Parathyroid adenoma (tissue), 2 donors: Measurements from ENCODE around the gene CCBE1.

Experiments used
- H2AFZ ChIP-seq: fragments of 300-600 bp; sonication (generic); one replicate; pipeline ENCODE4 v1.7.0; 2017; ENCODE audit warnings: antibody characterized with exemption, mild to moderate bottlenecking
- H3K27ac ChIP-seq: fragments of 300-600 bp; sonication (generic); one replicate; pipeline ENCODE4 v1.7.0; 2017
- H3K27me3 ChIP-seq: fragments of 300-600 bp; sonication (generic); one replicate; pipeline ENCODE4 v1.7.0; 2017; ENCODE audit warnings: low read length; ENCODE audit not compliant: control insufficient read depth, insufficient read depth
- H3K36me3 ChIP-seq: fragments of 300-600 bp; sonication (generic); one replicate; pipeline ENCODE4 v1.7.0; 2017; ENCODE audit warnings: low read length; ENCODE audit not compliant: control insufficient read depth, insufficient read depth
- H3K4me1 ChIP-seq: fragments of 300-600 bp; sonication (generic); one replicate; pipeline ENCODE4 v1.7.0; 2017; ENCODE audit warnings: control low read depth
- H3K4me2 ChIP-seq: fragments of 300-600 bp; sonication (generic); one replicate; pipeline ENCODE4 v1.7.0; 2017; ENCODE audit warnings: low read length
- H3K4me3 ChIP-seq: fragments of 300-600 bp; sonication (generic); one replicate; pipeline ENCODE4 v1.7.0; 2017; ENCODE audit warnings: low read depth, low read length
- H3K79me2 ChIP-seq: fragments of 300-600 bp; sonication (generic); one replicate; pipeline ENCODE4 v1.7.0; 2017; ENCODE audit warnings: control low read depth
- H3K9ac ChIP-seq: fragments of 300-600 bp; sonication (generic); one replicate; pipeline ENCODE4 v1.7.0; 2017; ENCODE audit warnings: mild to moderate bottlenecking
- H3K9me3 ChIP-seq: fragments of 300-600 bp; sonication (generic); one replicate; pipeline ENCODE4 v1.7.0; 2017; ENCODE audit warnings: low read length; ENCODE audit not compliant: control insufficient read depth
- TF ChIP-seq, protein P1 (sequence below): fragments of 300-600 bp; sonication (generic); IDR thresholded peaks from one replicate; pipeline ENCODE4 v1.7.0; 2017; ENCODE audit warnings: antibody characterized with exemption, mild to moderate bottlenecking
- donor health status: primary hyperparathyroidism.

The CCBE1 gene

DNA sequence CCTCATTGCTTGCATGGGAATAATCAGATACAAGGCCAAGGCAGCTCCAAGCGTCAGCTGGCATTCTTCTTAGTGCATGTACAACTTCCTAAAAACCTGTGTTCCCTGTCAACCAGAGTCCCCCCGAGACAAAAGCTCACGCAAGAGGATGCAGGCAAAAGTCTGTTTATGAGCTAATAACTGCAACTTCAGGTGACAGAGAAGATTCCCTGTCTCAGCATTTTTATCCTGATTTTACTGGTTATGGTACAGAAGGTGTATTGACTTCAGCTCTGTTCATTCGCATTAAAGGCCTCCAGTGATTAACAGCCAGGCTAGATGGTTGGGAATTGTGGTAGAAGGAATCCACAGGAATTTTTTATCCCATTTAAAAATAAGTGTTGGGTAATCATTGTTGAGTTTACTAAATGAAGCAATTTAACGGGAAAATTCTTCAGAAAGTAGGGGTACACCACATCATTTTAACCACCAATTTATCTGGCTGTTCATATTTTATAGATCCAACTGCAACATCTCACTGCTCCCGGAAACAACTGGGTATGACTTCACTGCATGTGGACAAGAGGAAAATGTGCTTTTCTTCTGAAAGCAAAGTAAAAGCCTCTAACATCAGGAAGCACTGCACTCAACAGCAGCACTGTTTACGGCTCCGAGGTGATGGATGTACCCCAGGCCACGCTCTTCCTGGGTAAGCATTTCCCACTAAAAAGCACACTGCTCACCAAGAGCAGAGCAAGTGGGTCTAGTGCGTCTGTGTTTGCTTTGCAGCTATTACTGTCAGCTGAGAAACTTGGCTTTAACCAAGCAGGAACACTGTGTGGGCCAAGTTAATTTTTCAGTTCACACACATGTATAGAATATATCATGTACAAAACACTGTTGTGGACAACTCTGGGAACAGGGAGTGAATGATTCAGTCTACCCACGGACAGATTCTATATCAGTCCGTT, 31.9 kb downstream of the CCBE1 start:
- no peak overlapping the region for H3K4me3 ChIP-seq
- H3K4me1 ChIP-seq: no peaks in the 10 kb centered on the region
- H3K27ac ChIP-seq: no peak overlapping the region

DNA sequence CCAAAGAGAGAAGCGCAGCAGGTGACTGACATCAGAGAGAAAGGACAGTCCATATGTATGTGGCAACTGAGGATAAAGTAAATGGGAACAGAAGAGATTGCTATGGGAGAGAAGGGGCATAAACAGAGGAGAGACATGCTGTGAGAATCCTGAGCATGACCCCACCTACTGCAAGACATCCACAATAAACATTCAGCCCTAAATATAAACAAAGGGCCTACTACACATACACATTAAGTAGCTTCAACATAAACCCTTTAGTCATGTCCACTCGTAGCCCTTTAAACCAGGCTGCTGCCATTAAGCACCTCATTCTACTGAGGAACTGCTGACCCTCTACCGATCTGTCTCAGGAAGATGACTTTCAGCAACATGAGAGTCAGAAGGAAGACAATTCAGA, 32.9 kb downstream of the CCBE1 start:
- Histone ChIP-seq H3K27ac (no peak overlapping the region), H2AFZ (no peak overlapping the region), H3K27me3 (no peaks in the 10 kb centered on the region), H3K36me3 (no peaks in the 10 kb centered on the region), H3K4me1 (no peaks in the 10 kb centered on the region), H3K4me3 (no peak overlapping the region), H3K4me2 (no peak overlapping the region), H3K9ac (no peak overlapping the region), H3K79me2 (no peaks in the 10 kb centered on the region), H3K9me3 (no peaks in the 10 kb centered on the region)
- TF ChIP-seq, protein P1, sequence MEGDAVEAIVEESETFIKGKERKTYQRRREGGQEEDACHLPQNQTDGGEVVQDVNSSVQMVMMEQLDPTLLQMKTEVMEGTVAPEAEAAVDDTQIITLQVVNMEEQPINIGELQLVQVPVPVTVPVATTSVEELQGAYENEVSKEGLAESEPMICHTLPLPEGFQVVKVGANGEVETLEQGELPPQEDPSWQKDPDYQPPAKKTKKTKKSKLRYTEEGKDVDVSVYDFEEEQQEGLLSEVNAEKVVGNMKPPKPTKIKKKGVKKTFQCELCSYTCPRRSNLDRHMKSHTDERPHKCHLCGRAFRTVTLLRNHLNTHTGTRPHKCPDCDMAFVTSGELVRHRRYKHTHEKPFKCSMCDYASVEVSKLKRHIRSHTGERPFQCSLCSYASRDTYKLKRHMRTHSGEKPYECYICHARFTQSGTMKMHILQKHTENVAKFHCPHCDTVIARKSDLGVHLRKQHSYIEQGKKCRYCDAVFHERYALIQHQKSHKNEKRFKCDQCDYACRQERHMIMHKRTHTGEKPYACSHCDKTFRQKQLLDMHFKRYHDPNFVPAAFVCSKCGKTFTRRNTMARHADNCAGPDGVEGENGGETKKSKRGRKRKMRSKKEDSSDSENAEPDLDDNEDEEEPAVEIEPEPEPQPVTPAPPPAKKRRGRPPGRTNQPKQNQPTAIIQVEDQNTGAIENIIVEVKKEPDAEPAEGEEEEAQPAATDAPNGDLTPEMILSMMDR: no peak

More for the DNA sequence above, 31.9 kb downstream of the CCBE1 start:
- Histone ChIP-seq H3K36me3 (no peaks in the 10 kb centered on the region), H3K4me2 (no peak overlapping the region), H3K9me3 (no peaks in the 10 kb centered on the region), H3K79me2 (no peaks in the 10 kb centered on the region), H3K27me3 (no peaks in the 10 kb centered on the region), H3K9ac (no peak overlapping the region), H2AFZ (no peak overlapping the region)
- TF ChIP-seq, protein P1: no peak

DNA sequence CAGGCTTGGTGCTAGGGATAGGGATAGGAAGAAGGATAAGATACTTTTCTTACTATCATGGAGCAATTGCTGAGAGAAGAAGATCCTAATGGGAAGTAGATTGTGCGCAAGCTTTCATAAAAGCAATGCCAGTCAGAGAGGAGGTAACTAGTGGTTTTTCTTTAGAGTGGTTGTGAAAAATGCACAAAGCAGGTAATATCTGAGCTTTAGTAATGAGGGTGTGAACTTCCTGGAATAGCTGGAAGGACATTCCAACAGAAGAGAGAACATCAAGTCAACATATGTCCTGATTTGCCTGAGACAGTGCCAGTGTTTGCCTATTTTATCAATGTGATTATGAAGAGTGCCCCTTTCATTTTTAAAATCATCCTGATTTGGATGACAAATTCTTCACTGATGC, 34.1 kb downstream of the CCBE1 start:
- Histone ChIP-seq H2AFZ (no peak overlapping the region), H3K27ac (no peak overlapping the region), H3K27me3 (no peaks in the 10 kb centered on the region), H3K4me3 (no peak overlapping the region), H3K4me2 (no peak overlapping the region), H3K9me3 (no peaks in the 10 kb centered on the region), H3K36me3 (no peaks in the 10 kb centered on the region), H3K79me2 (no peaks in the 10 kb centered on the region), H3K9ac (no peak overlapping the region), H3K4me1 (no peaks in the 10 kb centered on the region)
- TF ChIP-seq, protein P1: no peak

DNA sequence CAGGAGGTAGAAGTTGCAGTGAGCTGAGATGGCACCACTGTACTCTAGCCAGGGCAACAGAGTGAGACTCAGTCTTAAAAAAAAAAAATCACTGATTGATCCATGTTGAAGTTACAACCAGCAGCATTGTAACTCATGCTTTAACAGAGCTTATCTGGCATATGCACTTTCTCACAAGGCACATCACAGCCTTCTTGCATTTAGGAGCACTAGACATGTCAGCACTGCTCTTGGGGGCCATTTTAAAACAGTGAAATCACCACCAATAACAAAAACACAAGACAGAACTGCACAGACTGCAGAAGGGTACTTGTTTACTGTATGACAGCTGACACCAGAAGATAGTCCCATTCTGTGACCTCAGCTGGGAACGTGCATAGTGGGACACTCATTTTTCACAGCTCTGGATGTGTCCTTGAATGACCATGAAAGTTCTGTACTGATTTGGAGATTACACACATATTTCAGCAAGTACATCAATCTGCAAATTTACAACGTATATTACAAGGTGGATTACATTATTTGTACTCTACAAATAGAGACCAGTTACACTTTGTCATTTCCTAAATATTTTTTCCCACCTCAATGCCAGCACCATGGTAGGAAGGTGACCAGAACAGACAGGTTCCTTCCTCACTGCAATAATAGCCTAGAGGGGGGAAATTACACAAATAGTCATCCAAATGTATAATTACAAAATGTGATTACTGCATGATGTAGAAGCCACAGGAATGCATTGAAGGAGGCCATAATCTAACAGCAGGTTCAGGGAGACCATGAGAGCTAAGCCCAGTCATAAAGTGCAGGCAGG, 35.1 kb downstream of the CCBE1 start:
- Histone ChIP-seq H3K4me2 (no peak overlapping the region), H2AFZ (no peak overlapping the region), H3K9me3 (no peaks in the 10 kb centered on the region), H3K36me3 (no peaks in the 10 kb centered on the region), H3K79me2 (no peaks in the 10 kb centered on the region), H3K4me1 (no peaks in the 10 kb centered on the region), H3K9ac (no peak overlapping the region), H3K4me3 (no peak overlapping the region), H3K27ac (no peak overlapping the region), H3K27me3 (no peaks in the 10 kb centered on the region)
- TF ChIP-seq, protein P1: no peak
